NOMO-1 treated with DMSO at 0.1 percent for 48 hours (cell line): Measurements from ENCODE around the gene FCN2.

ENCODE experiments used
- DNase-seq: peaks from one replicate; lab custom pipeline; 2025; ENCODE audit not compliant: unreplicated experiment; lab: John Stamatoyannopoulos, UW

FCN2 gene

DNA sequence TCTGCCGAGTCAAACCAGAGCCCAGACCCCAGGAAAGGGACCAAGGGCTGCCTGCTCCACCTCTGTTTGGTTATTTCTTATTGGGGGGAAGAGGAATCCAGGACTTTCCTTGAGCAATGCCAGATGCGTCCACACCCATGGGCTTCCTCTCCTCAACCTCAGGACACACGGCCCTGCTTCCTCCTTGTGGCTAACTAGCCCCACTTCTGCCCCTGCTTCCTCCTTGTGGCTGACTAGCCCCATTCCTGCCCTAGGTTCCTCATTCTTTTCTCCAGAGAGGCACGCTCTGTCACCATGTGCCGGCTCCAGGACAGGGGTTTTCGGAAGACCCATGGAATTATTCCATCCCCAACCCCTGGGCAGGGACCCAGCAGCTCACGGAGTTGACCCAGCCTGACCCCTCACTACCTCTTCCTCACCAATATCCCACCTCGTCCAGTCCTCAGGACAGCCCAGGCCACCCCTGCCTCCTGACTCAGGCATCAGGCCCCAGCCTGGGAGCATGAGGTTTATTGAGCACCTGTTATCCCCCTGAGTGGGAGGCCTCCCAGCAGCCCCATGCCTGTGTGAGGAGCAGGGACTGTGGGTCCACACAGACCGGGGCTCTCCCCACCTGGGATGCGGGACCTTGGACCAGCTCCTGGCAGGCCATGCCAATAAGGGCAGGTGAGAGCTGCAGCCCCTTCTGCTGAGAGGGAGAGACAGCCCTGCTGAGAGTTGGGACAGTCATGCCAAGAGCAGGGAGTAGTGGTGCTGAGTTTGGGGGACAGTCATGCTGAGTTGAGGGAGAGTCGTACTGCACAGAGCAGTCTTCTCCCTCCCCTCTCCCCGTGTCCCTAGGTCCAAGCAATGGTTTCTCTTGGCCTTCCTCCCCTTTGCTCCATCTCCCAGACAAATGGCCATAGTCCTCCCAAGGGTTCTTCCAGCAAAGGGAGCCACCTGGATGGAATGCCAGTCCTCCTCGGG is 48.9 kb downstream of the FCN2 start:
- DNase-seq: peak; percentile 98

DNA sequence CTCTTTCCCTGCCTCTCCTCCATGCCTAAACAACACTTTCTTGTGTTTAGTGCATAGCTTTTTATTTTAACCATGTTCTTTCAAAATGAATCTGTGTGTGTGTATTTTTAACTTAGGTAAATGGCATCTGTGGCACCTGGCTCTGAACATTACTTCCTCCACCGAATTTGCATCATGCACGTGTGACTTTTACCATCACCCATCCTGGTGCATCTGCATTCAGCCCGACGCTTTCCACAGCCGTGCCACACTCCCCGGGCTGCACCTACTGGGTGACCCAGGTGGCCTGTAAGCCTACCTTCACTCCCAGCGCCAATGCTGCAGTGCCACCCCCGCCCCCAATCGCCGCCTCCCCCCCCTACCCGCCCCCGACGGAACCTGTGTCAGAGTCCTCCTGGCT is 49.8 kb downstream of the FCN2 start:
- DNase-seq: no peak

GRCh38 chr9:134932171-134932570 is 51.6 kb downstream of the FCN2 start:
- DNase-seq: no peak

- DNase-seq: no peak
Measured at GRCh38 chr9:134932606-134933005, 52.0 kb downstream of the FCN2 start.

DNA sequence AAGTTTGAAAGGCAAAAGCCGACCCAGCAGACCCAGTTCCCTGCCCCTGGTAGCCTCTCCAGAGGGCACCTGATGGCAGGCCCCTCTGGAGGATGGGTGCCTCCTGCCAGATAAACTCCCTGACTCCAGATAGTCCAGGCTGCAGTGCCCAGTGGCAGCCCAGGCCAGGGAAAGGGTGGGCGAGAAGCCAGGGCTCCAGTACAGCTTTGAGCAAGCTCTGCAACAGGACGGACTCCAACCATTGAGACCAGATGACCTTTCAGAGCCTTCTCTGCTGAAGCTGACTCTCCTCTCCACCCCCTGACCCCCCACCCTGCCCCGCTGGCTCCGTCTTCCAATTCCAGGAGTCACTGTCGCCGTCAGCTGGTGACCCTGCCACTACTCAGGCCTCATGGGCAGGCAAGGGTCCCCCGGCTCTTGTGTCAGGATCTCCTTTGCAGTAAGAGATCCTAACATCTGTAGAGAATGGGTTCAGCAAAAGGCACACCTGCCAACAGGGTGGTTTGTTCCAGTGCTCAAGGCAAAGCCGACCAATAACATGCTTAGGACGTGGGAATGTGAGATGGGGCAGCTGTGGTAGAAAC is 52.6 kb downstream of the FCN2 start:
- DNase-seq: no peak

DNA sequence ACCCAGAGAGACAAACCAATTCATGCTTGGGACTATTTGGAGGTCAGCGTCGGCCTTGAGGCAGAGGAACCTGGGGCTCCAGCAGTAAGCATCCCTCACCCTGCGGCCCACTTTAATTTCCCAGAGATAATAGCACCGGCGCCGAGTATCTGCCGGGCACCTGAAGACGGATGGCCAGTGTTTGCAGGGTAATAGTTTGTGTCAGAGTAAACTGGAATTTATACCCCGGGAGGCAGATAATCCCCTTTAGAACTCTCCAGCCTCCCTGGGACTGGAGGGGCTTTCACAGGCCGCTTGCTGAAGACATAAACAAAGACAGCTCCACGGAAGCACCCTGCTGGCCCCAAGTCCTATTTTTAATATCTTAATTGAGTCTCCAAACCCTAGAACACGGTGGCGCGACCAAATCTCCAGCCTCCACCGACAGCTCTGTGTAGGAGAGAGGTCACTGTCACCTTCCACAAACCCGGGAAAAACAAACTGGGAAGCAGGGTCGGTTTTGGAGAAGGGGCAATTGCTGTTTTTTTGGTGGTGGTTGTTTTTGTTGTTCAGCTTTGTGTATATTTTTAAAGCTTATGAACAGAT is 54.5 kb downstream of the FCN2 start:
- DNase-seq: no peak

DNA sequence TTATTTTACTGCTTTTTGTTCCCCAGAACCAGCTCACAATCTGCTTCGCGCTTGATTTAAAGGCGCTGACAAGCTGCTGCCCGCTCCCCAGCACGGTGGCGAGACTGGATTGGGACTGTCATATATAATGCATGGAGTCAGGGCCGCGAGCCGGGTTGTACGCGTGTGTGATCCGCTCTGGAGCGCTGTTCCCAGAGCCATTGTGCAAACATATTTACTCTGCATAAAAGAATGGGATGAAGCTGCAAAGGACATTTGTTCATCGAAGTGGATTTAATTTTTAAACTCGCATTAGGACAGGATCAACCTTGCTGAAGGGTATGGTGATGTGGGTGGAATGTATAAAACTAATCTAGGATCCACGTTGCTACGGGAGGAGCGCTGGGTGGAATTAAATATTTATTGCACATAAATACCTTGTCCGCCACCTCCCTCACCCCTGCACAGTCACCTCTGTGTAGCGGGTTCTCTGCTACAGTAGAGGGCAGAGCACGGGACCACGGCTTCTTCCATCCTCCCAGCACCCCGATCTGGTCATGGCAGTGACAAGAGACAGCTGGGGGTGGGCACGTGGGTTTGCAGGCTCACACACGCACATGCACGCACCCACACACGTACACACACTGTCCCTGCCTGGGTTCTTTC is 55.2 kb downstream of the FCN2 start:
- no peak for DNase-seq

DNA sequence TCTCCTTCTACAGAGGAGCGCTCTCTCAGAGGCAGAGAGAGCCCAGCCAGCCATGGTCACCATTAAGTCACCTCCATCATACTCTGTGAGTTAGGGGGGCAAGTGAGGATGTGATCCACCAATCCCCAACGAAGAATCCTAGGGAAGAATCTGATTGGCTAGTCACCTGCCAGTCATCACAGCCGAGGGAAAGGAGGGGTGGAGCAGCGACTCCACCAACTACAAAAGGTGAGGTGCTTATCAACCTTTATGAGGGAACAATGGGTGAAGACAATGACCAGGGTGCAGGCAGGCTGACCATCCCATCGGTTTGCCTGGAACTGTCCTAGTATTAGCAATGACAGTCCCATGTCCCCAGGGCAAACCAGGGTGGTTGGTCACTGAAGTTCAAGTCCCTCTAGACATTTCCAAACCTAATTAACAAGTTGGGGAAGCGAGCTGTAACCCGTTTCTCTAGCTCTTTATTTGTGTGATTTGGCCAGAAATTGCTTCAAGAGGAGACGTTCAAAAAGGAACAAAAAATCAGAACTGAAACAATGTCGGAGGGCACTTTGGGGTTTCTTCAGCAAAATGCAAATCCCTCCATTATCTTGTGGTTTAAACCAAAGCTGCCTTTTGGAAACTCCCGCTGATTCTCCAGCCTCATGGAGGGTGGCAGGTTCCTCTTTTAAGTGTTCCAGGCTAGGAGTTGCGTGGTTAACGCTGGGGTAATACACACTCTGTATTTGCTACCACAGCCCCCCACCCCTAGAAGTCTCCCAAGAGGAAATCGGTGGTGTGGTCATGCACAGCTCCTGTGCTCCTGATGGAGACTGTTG is 55.9 kb downstream of the FCN2 start:
- peak; percentile 90 for DNase-seq
